Brain microvascular endothelial cell (primary cell): ENCODE results near the gene NLRP4.

Experiments
- DNase-seq: peaks from one replicate; pipeline ENCODE4 v3.0.0-alpha.2; 2020
- H3K27ac ChIP-seq: fragments of 250-450 bp; sonication (Bioruptor Pico); 2 replicates; pipeline ENCODE4 v1.5.1; 2020; ENCODE audit warnings: mild to moderate bottlenecking, moderate library complexity
- H3K27me3 ChIP-seq: fragments of 250-450 bp; sonication (Bioruptor Pico); replicated peaks from 2 replicates; pipeline ENCODE4 v1.5.1; 2020; ENCODE audit warnings: mild to moderate bottlenecking
- H3K36me3 ChIP-seq: fragments of 250-450 bp; sonication (Bioruptor Pico); replicated peaks from 2 replicates; pipeline ENCODE4 v1.5.1; 2020; ENCODE audit warnings: mild to moderate bottlenecking
- H3K4me3 ChIP-seq: 2 replicates; pipeline ENCODE4 v1.5.1; 2011; ENCODE audit warnings: low read depth, mild to moderate bottlenecking, control low read depth, low read length, moderate library complexity
- CTCF ChIP-seq: IDR thresholded peaks from 2 replicates; pipeline ENCODE4 v1.5.1; 2011; ENCODE audit warnings: low read depth, mild to moderate bottlenecking, moderate library complexity, low read length, control low read depth, inconsistent platforms; ENCODE audit errors: missing control alignments
- in situ Hi-C: cut with HindIII; loops from 2 replicates; pipeline ENCODE4 v1.10.0; 2017; ENCODE audit warnings: low sequenced_read_pairs, low pct_ligation_motif_present

The NLRP4 gene

DNA sequence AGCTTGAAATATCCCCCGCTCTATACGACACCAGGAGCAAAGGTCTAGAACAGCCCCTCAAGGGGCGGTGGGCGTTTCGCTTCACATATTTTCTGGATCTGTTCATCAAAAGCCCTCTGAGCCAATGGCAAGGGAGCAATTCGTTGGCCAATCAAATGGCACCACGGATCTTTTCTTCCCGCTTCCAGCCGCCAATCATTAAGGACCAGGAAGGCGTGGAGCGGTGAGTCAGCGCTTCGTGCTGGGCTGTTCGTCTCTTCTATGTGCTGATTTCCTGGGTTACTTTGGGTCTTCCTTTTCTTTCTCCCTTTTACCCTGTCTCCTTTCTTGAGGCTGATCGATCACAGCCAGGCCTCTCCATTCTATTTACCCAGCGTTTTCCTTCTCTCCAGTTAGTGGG, at the start of gene NLRP4:
TSS of gene NLRP4 (plus strand) at position 201 of the 400 bp plus-strand sequence. CDS start 15,541 bp downstream, outside the sequence.
- in situ Hi-C loops: no loop called here
- H3K4me3 ChIP-seq: no peak within 1 kb of the TSS
- no peaks in the 10 kb centered on the region for H3K36me3 ChIP-seq
- no peak for DNase-seq
- H3K27ac ChIP-seq: no peak within 1 kb of the TSS
- no peak for TF ChIP-seq CTCF
- H3K27me3 ChIP-seq: no peaks in the 10 kb centered on the region

DNA sequence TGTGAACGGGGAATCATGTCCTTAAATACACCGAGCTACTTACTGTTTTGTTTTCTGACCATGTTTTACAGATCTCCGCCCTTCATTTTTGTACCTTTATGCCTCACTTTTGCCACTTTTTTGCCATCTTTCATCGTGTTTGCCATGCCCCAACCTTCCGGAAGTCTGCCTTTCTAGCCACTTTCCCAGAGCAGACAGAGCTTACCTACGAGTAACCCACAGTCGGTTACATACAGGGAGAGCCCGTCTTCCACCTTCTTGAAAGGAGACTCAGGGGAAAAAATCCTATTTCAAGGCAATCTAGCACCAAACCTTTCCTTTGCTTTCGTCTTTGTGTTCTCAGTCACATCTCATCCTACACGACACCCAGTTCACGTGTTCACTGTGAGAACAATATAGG, 41.3 kb upstream of the NLRP4 start:
- no peak overlapping the region for H3K27ac ChIP-seq
- H3K4me3 ChIP-seq: no peak overlapping the region
- H3K27me3 ChIP-seq: no peaks in the 10 kb centered on the region
- H3K36me3 ChIP-seq: no peaks in the 10 kb centered on the region
- no peak for DNase-seq
- in situ Hi-C loops: no loop called here
- no peak for TF ChIP-seq CTCF

GRCh38 chr19:55801416-55801815, 34.9 kb upstream of the NLRP4 start:
- Histone ChIP-seq H3K4me3 (no peak overlapping the region), H3K36me3 (no peaks in the 10 kb centered on the region), H3K27ac (no peak overlapping the region), H3K27me3 (no peaks in the 10 kb centered on the region)
- no peak for DNase-seq
- no peak for TF ChIP-seq CTCF
- in situ Hi-C loops: no loop called here

DNA sequence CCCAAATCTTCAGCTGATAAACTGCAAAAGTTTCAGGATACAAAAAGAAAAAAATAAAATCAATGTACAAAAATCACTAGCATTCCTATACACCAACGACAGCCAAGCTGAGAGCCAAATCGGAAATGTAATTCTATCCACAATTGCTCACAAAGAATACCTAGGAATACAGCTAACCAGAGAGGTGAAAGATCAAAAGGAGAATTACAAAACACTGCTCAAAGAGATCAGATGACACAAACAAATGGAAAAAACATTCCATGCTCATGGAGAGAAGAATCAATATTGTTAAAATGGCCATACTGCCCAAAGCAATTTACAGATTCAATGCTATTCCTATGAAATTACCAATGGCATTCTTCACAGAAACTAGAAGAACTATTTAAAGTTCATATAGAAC, 34.1 kb upstream of the NLRP4 start:
- Histone ChIP-seq H3K27me3 (no peaks in the 10 kb centered on the region), H3K36me3 (no peaks in the 10 kb centered on the region), H3K4me3 (no peak overlapping the region), H3K27ac (no peak overlapping the region)
- no peak for DNase-seq
- TF ChIP-seq CTCF: no peak
- in situ Hi-C loops: no loop called here

GRCh38 chr19:55809381-55810058, 26.8 kb upstream of the NLRP4 start:
- Histone ChIP-seq H3K27me3 (no peaks in the 10 kb centered on the region), H3K36me3 (no peaks in the 10 kb centered on the region), H3K27ac (no peak overlapping the region), H3K4me3 (no peak overlapping the region)
- DNase-seq: peak; percentile 32
- in situ Hi-C loops: no loop called here
- TF ChIP-seq CTCF: peak; percentile 35

GRCh38 chr19:55811340-55811739, 25.0 kb upstream of the NLRP4 start:
- TF ChIP-seq CTCF: no peak
- no peak for DNase-seq
- Histone ChIP-seq H3K36me3 (no peaks in the 10 kb centered on the region), H3K27ac (no peak overlapping the region), H3K4me3 (no peak overlapping the region), H3K27me3 (no peaks in the 10 kb centered on the region)
- in situ Hi-C loops: no loop called here
